SU-DHL-6 (cell line): ENCODE results near the gene MDK.

Experiments
- H2AFZ ChIP-seq: fragments of 200-600 bp; sonication (generic); 2 replicates; pipeline ENCODE4 v1.6.1; 2014; ENCODE audit warnings: low read depth, mild to moderate bottlenecking, moderate library complexity, mixed read lengths, antibody characterized with exemption, low read length; ENCODE audit not compliant: severe bottlenecking
- H3F3A ChIP-seq: fragments of 200-600 bp; shearing (Covaris generic); 2 replicates; pipeline ENCODE4 v1.6.0; 2016; ENCODE audit warnings: antibody characterized with exemption, mild to moderate bottlenecking; ENCODE audit not compliant: insufficient read depth
- H3K27ac ChIP-seq: fragments of 200-600 bp; sonication (generic); 2 replicates; pipeline ENCODE4 v1.5.1; 2016; ENCODE audit warnings: low read depth, mild to moderate bottlenecking, low read length, moderate library complexity, mixed read lengths
- H3K27me3 ChIP-seq: fragments of 200-600 bp; sonication (generic), shearing (Covaris generic); 2 replicates; pipeline ENCODE4 v1.6.0; 2014; ENCODE audit warnings: mild to moderate bottlenecking, low read length
- H3K36me3 ChIP-seq: fragments of 200-600 bp; sonication (generic); 2 replicates; pipeline ENCODE4 v1.6.1; 2014; ENCODE audit warnings: mild to moderate bottlenecking, low read length, mixed read lengths
- H3K4me2 ChIP-seq: fragments of 300-600, 200-600 bp; shearing (Covaris generic), sonication (generic); 2 replicates; pipeline ENCODE4 v1.6.0; 2014; ENCODE audit warnings: low read length, low read depth, mild to moderate bottlenecking; ENCODE audit not compliant: poor library complexity, severe bottlenecking
- H3K4me3 ChIP-seq: fragments of 200-600 bp; sonication (generic); 2 replicates; pipeline ENCODE4 v1.5.1; 2014; ENCODE audit warnings: antibody characterized with exemption, low read length, mild to moderate bottlenecking, mixed read lengths; ENCODE audit not compliant: insufficient read depth, poor library complexity, severe bottlenecking
- H3K79me2 ChIP-seq: fragments of 200-600 bp; sonication (generic); 2 replicates; pipeline ENCODE4 v1.6.1; 2014; ENCODE audit warnings: mild to moderate bottlenecking, low read length, moderate library complexity; ENCODE audit not compliant: insufficient read depth
- H3K9ac ChIP-seq: fragments of 200-600 bp; sonication (generic); 2 replicates; pipeline ENCODE4 v1.7.0; 2014; ENCODE audit warnings: mild to moderate bottlenecking, low read length
- H3K9me2 ChIP-seq: fragments of 200-600 bp; sonication (generic); replicated peaks from 2 replicates; pipeline ENCODE4 v1.6.1; 2014; ENCODE audit warnings: low read length; ENCODE audit not compliant: insufficient read depth
- H3K9me3 ChIP-seq: fragments of 200-600 bp; sonication (generic); 2 replicates; pipeline ENCODE4 v1.6.1; 2014; ENCODE audit warnings: low read length, mixed read lengths; ENCODE audit not compliant: insufficient read depth
- H4K20me1 ChIP-seq: fragments of 200-600 bp; sonication (generic); 2 replicates; pipeline ENCODE4 v1.6.1; 2014; ENCODE audit warnings: low read depth, mild to moderate bottlenecking, antibody characterized with exemption, low read length, moderate library complexity, mixed read lengths
- EZH2phosphoT487 ChIP-seq: fragments of 200-600 bp; sonication (generic), shearing (Covaris generic); conservative IDR thresholded peaks from 2 replicates; pipeline ENCODE4 v1.6.1; 2018; ENCODE audit warnings: mild to moderate bottlenecking, antibody characterized with exemption, low read length, moderate library complexity, mixed read lengths
- TF ChIP-seq, protein P1 (sequence below): fragments of 200-600 bp; sonication (generic); IDR thresholded peaks from one replicate; pipeline ENCODE4 v1.5.1; 2017; ENCODE audit warnings: antibody characterized with exemption, mild to moderate bottlenecking, low read length, moderate library complexity; ENCODE audit not compliant: insufficient read depth, poor library complexity, severe bottlenecking

Gene MDK

DNA sequence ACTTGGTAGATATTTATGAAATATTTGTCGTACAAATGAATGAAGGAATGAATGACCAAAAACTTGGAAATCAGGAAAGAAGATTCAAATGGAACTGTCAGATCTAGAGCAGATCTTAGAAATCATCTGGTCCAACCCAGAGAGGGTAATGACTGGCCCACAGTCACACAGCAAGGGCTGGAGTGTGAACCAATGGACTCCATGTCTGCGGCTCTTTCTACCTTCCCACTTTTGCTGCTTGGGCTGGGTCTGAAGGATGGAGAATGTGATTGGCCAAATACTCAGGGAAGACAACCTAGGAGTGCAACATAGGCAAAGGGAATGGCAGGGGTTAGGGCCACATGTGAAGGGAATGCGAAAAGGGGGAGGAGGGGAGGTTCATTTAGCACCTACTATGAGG is 40.0 kb upstream of the MDK start:
- H2AFZ ChIP-seq, result no peak overlapping the region
- H3F3A ChIP-seq, result no peaks in the 10 kb centered on the region
- H3K4me2 ChIP-seq, result no peak overlapping the region
- no peak overlapping the region for H3K9ac ChIP-seq
- no peaks in the 10 kb centered on the region for H3K79me2 ChIP-seq
- no peaks in the 10 kb centered on the region for H3K27me3 ChIP-seq
- H3K9me2 ChIP-seq, result no peaks in the 10 kb centered on the region
- H3K27ac ChIP-seq, result no peak overlapping the region
- no peaks in the 10 kb centered on the region for H3K9me3 ChIP-seq
- no peak overlapping the region for H3K4me3 ChIP-seq
- H3K36me3 ChIP-seq, result no peaks in the 10 kb centered on the region
- TF ChIP-seq, protein P1, sequence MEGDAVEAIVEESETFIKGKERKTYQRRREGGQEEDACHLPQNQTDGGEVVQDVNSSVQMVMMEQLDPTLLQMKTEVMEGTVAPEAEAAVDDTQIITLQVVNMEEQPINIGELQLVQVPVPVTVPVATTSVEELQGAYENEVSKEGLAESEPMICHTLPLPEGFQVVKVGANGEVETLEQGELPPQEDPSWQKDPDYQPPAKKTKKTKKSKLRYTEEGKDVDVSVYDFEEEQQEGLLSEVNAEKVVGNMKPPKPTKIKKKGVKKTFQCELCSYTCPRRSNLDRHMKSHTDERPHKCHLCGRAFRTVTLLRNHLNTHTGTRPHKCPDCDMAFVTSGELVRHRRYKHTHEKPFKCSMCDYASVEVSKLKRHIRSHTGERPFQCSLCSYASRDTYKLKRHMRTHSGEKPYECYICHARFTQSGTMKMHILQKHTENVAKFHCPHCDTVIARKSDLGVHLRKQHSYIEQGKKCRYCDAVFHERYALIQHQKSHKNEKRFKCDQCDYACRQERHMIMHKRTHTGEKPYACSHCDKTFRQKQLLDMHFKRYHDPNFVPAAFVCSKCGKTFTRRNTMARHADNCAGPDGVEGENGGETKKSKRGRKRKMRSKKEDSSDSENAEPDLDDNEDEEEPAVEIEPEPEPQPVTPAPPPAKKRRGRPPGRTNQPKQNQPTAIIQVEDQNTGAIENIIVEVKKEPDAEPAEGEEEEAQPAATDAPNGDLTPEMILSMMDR, result no peak
- no peak for TF ChIP-seq EZH2phosphoT487
- H4K20me1 ChIP-seq, result no peaks in the 10 kb centered on the region

DNA sequence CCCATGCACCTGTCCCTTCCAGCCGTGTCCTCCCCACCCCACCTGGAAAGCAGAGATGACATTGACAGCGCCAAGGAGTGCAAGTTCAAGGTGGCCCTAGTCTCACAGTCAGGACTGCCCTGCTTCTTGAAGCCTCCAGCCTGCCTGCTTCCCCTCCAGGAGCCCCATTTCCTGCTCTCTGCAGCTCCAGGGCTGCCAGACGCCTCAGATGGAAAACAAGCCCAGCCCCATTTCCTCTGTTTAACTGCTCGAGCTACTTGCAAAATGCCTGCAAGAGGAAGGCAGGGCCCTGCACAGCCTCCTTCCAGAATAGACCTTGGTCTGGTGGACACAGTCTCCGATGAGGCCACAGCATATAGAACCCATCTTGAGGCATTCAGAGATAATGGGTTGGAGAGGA is 39.2 kb upstream of the MDK start:
- Histone ChIP-seq H3K4me2 (no peak overlapping the region), H3K36me3 (no peaks in the 10 kb centered on the region), H3K79me2 (no peaks in the 10 kb centered on the region), H3K9me2 (no peaks in the 10 kb centered on the region), H3K9me3 (no peaks in the 10 kb centered on the region), H3K27ac (no peak overlapping the region), H3F3A (no peaks in the 10 kb centered on the region), H3K9ac (no peak overlapping the region), H2AFZ (no peak overlapping the region), H3K4me3 (no peak overlapping the region), H3K27me3 (no peaks in the 10 kb centered on the region), H4K20me1 (no peaks in the 10 kb centered on the region)
- TF ChIP-seq, protein P1, result no peak
- TF ChIP-seq EZH2phosphoT487, result no peak

DNA sequence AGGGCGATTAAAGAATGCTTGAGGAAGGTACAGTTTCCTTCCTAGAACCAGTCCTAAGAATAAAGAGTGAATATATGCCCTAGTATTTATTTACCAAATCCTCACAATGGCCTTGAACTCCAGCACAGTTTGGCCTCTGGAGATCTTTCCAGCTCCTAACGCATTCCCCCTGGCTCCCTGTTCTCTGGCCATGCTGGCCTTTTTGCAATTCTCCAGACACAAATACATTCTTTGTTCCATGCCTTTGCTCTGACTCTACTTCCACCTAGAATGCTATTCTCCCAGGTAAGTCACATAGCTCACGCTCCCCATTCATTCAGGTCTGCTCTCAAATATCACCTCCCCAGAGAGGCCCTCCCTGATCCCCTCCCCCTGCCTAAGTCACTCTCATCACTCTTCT is 37.9 kb upstream of the MDK start:
- TF ChIP-seq EZH2phosphoT487, result no peak
- TF ChIP-seq, protein P1, result no peak
- no peak overlapping the region for H2AFZ ChIP-seq
- H3K9ac ChIP-seq, result no peak overlapping the region
- no peak overlapping the region for H3K4me2 ChIP-seq
- no peaks in the 10 kb centered on the region for H3K9me2 ChIP-seq
- H3K36me3 ChIP-seq, result no peaks in the 10 kb centered on the region
- H4K20me1 ChIP-seq, result no peaks in the 10 kb centered on the region
- H3K4me3 ChIP-seq, result no peak overlapping the region
- no peaks in the 10 kb centered on the region for H3F3A ChIP-seq
- no peaks in the 10 kb centered on the region for H3K27me3 ChIP-seq
- H3K9me3 ChIP-seq, result no peaks in the 10 kb centered on the region
- peaks cover 8% of the 10 kb centered on the region for H3K79me2 ChIP-seq
- H3K27ac ChIP-seq, result no peak overlapping the region
